Osteoblast (primary cell): ENCODE data around the gene SMIM24. TPM values are rescaled to one million over a fixed set of nuclear protein-coding genes. Genes with fewer than 3 reads are reported as not detected.

Source experiments
- DNase-seq: peaks from one replicate; pipeline ENCODE4 v3.0.0; 2011; ENCODE audit warnings: low spot score, mixed read lengths; ENCODE audit not compliant: insufficient read length; ENCODE audit errors: missing footprints
- H2AFZ ChIP-seq: 2 replicates; pipeline ENCODE4 v1.6.0; 2011; ENCODE audit warnings: mild to moderate bottlenecking, low read length
- H3K27ac ChIP-seq: 2 replicates; pipeline ENCODE4 v1.5.1; 2011; ENCODE audit warnings: mild to moderate bottlenecking, low read depth, low read length, moderate library complexity
- H3K27me3 ChIP-seq: 2 replicates; pipeline ENCODE4 v1.6.0; 2012; ENCODE audit warnings: mild to moderate bottlenecking, control low read depth, inconsistent platforms, low read length, moderate library complexity; ENCODE audit not compliant: insufficient read depth
- H3K36me3 ChIP-seq: 2 replicates; pipeline ENCODE4 v1.5.1; 2011; ENCODE audit warnings: mild to moderate bottlenecking, low read length, control low read depth, moderate library complexity; ENCODE audit not compliant: insufficient read depth
- H3K4me1 ChIP-seq: 2 replicates; pipeline ENCODE4 v1.5.1; 2011; ENCODE audit warnings: mild to moderate bottlenecking, low read length, control low read depth, moderate library complexity; ENCODE audit not compliant: insufficient read depth
- H3K4me2 ChIP-seq: 2 replicates; pipeline ENCODE4 v1.6.0; 2011; ENCODE audit warnings: mild to moderate bottlenecking, low read length; ENCODE audit not compliant: insufficient read depth
- H3K4me3 ChIP-seq: fragments of 200-600 bp; sonication (generic); 3 replicates; pipeline ENCODE4 v1.5.1; 2012; ENCODE audit warnings: mild to moderate bottlenecking, low read length, inconsistent platforms; ENCODE audit not compliant: insufficient read depth
- H3K79me2 ChIP-seq: 2 replicates; pipeline ENCODE4 v1.6.0; 2012; ENCODE audit warnings: mild to moderate bottlenecking, low read length, control low read depth, inconsistent platforms; ENCODE audit not compliant: insufficient read depth
- H3K9me3 ChIP-seq: 2 replicates; pipeline ENCODE4 v1.5.1; 2011; ENCODE audit warnings: low read depth, low read length, control low read depth
- H4K20me1 ChIP-seq: 2 replicates; pipeline ENCODE4 v1.6.0; 2012; ENCODE audit warnings: mild to moderate bottlenecking, low read length, control low read depth; ENCODE audit not compliant: insufficient read depth
- CTCF ChIP-seq: IDR thresholded peaks from 2 replicates; pipeline ENCODE4 v1.5.1; 2011; ENCODE audit warnings: mild to moderate bottlenecking, low read depth, low read length, moderate library complexity; ENCODE audit errors: extremely low read depth
- total RNA-seq: library from RNA; depleted of rRNA; stranded (reverse); fragments of >200 nt; gene quantifications from 2 replicates; pipeline ENCODE4 v1.2.3, GENCODE V29; 2012

The SMIM24 gene
- total RNA-seq, 1 donor = not detected

- Histone ChIP-seq H3K27me3 (no peaks in the 10 kb centered on the region), H4K20me1 (peaks cover 25% of the 10 kb centered on the region), H3K9me3 (no peaks in the 10 kb centered on the region), H2AFZ (no peak overlapping the region), H3K4me2 (no peak overlapping the region), H3K79me2 (peaks cover 13% of the 10 kb centered on the region), H3K4me1 (peaks cover 6% of the 10 kb centered on the region), H3K36me3 (peaks cover 28% of the 10 kb centered on the region), H3K4me3 (no peak overlapping the region), H3K27ac (no peak overlapping the region)
- no peak for TF ChIP-seq CTCF
- peak; percentile 87 for DNase-seq
Observed at GRCh38 chr19:3464587-3465235, 15.6 kb downstream of the SMIM24 start.

- no peak overlapping the region for H3K4me2 ChIP-seq
Observed at GRCh38 chr19:3463714-3464586, 16.4 kb downstream of the SMIM24 start.

GRCh38 chr19:3462991-3463713, 17.2 kb downstream of the SMIM24 start:
- Histone ChIP-seq H3K4me2 (no peak overlapping the region), H4K20me1 (peaks cover 31% of the 10 kb centered on the region), H2AFZ (no peak overlapping the region), H3K79me2 (peaks cover 24% of the 10 kb centered on the region), H3K36me3 (peaks cover 28% of the 10 kb centered on the region), H3K4me1 (peaks cover 21% of the 10 kb centered on the region), H3K27ac (no peak overlapping the region), H3K4me3 (no peak overlapping the region), H3K9me3 (no peaks in the 10 kb centered on the region), H3K27me3 (no peaks in the 10 kb centered on the region)
- peak; percentile 60 for DNase-seq
- TF ChIP-seq CTCF = no peak

More at GRCh38 chr19:3463714-3464586, 16.4 kb downstream of the SMIM24 start:
- no peaks in the 10 kb centered on the region for H3K9me3 ChIP-seq
- peaks cover 23% of the 10 kb centered on the region for H4K20me1 ChIP-seq
- H3K27me3 ChIP-seq = no peaks in the 10 kb centered on the region
- peaks cover 19% of the 10 kb centered on the region for H3K79me2 ChIP-seq
- TF ChIP-seq CTCF = no peak
- no peak overlapping the region for H3K4me3 ChIP-seq
- DNase-seq = peak; percentile 63
- no peak overlapping the region for H3K27ac ChIP-seq
- H3K36me3 ChIP-seq = peaks cover 28% of the 10 kb centered on the region
- peaks cover 13% of the 10 kb centered on the region for H3K4me1 ChIP-seq
- no peak overlapping the region for H2AFZ ChIP-seq
